Measurements from ENCODE around the gene SATL1. TPM values are rescaled to one million over a fixed set of nuclear protein-coding genes. Genes with fewer than 3 reads are reported as not detected.
"Not testable (repeated sequence)": the region's sequence is repeated elsewhere in the genome, so short reads cannot be mapped to it uniquely, and the experiment has no call there.

The SATL1 gene
- total RNA-seq, 2 experiments from 2014 or later, result not detected

- Mint-ChIP-seq H3K27ac (no peak overlapping the region), H3K27me3 (no peaks in the 10 kb centered on the region), H3K9me3 (ENCODE audit: low read depth) (no peaks in the 10 kb centered on the region), H3K36me3 (ENCODE audit: low read depth) (no peaks in the 10 kb centered on the region), H3K4me3 (no peak overlapping the region), H3K4me1 (no peaks in the 10 kb centered on the region)
- DNase-seq, result no peak
- intact Hi-C loops (cut with DNase I, micrococcal nuclease), result no loop called here
- ATAC-seq, result no peak
- ChIA-PET POLR2A (no interaction called here), CTCF (no interaction called here)
Measured at GRCh38 chrX:85107407-85107806, 136.2 kb downstream of the SATL1 start.

- DNase-seq (no peak), ATAC-seq (no peak)
- H3K4me3 Mint-ChIP-seq, result no peak overlapping the region
- no peaks in the 10 kb centered on the region for H3K27me3 Mint-ChIP-seq
- no peaks in the 10 kb centered on the region for H3K4me1 Mint-ChIP-seq
- H3K27ac Mint-ChIP-seq, result no peak overlapping the region
- H3K9me3 Mint-ChIP-seq (ENCODE audit: low read depth), result no peaks in the 10 kb centered on the region
- ChIA-PET POLR2A (no interaction called here), CTCF (interaction anchor here (1.0 kb wide), 1 partner anchor 41 kb away, joined by 3 read pairs; no protein-coding TSS in a partner anchor)
- H3K36me3 Mint-ChIP-seq (ENCODE audit: low read depth), result peaks cover 22% of the 10 kb centered on the region
- intact Hi-C loops (cut with DNase I, micrococcal nuclease), result loop anchor here in 1 of 2 experiments (5.0 kb wide), 1 partner anchor 453 kb away; no protein-coding TSS in a partner anchor
Measured at GRCh38 chrX:85089321-85089840, 154.2 kb downstream of the SATL1 start.

GRCh38 chrX:85084770-85085393, 158.7 kb downstream of the SATL1 start:
- no peaks in the 10 kb centered on the region for H3K9me3 Mint-ChIP-seq (ENCODE audit: low read depth)
- no peak overlapping the region for H3K4me3 Mint-ChIP-seq
- DNase-seq (peak; percentile 22), ATAC-seq (peak; percentile 44)
- H3K4me1 Mint-ChIP-seq, result no peaks in the 10 kb centered on the region
- H3K36me3 Mint-ChIP-seq (ENCODE audit: low read depth), result peaks cover 15% of the 10 kb centered on the region
- no peaks in the 10 kb centered on the region for H3K27me3 Mint-ChIP-seq
- intact Hi-C loops (cut with DNase I, micrococcal nuclease), result loop anchor here in 1 of 2 experiments (5.0 kb wide), 1 partner anchor 457 kb away; no protein-coding TSS in a partner anchor
- POLR2A ChIA-PET, result no interaction called here
- no peak overlapping the region for H3K27ac Mint-ChIP-seq
- CTCF ChIA-PET, result interaction anchor here (1.3 to 1.9 kb wide), 3 partner anchors 10 to 460 kb away, joined by 3 to 9 read pairs (median 4); no protein-coding TSS in a partner anchor

- CTCF ChIA-PET; DNase-seq; H3K27me3 Mint-ChIP-seq; ATAC-seq; intact Hi-C loops (cut with DNase I, micrococcal nuclease); H3K4me1 Mint-ChIP-seq; POLR2A ChIA-PET; H3K4me3 Mint-ChIP-seq; H3K27ac Mint-ChIP-seq; H3K9me3 Mint-ChIP-seq (ENCODE audit: low read depth): not testable (repeated sequence)
- H3K36me3 Mint-ChIP-seq (ENCODE audit: low read depth), result peaks cover 20% of the 10 kb centered on the region
Measured at GRCh38 chrX:85077247-85077646, 166.3 kb downstream of the SATL1 start.

GRCh38 chrX:85065512-85066198, 177.9 kb downstream of the SATL1 start:
- POLR2A ChIA-PET, result no interaction called here

GRCh38 chrX:85052636-85053343, 190.8 kb downstream of the SATL1 start:
- Mint-ChIP-seq H3K4me3 (no peak overlapping the region), H3K27ac (no peak overlapping the region), H3K36me3 (ENCODE audit: low read depth) (peaks cover 3% of the 10 kb centered on the region), H3K9me3 (ENCODE audit: low read depth) (no peaks in the 10 kb centered on the region), H3K27me3 (no peaks in the 10 kb centered on the region), H3K4me1 (peaks cover 4% of the 10 kb centered on the region)
- ATAC-seq (peak; percentile 78), DNase-seq (no peak)
- intact Hi-C loops (cut with DNase I, micrococcal nuclease), result loop anchor here in 1 of 2 experiments (2.0 to 5.0 kb wide), 3 partner anchors 50 to 1005 kb away; partner anchors contain the start of gene APOOL
- CTCF ChIA-PET, result interaction anchor here (1.0 kb wide), 1 partner anchor 8 kb away, joined by 3 read pairs; no protein-coding TSS in a partner anchor
- POLR2A ChIA-PET, result no interaction called here

More at GRCh38 chrX:85065512-85066198, 177.9 kb downstream of the SATL1 start:
- CTCF ChIA-PET, result no interaction called here
- ATAC-seq (no peak), DNase-seq (no peak)
- Mint-ChIP-seq H3K4me3 (no peak overlapping the region), H3K4me1 (no peaks in the 10 kb centered on the region), H3K27ac (no peak overlapping the region), H3K36me3 (ENCODE audit: low read depth) (peaks cover 22% of the 10 kb centered on the region), H3K9me3 (ENCODE audit: low read depth) (no peaks in the 10 kb centered on the region), H3K27me3 (no peaks in the 10 kb centered on the region)
- intact Hi-C loops (cut with DNase I, micrococcal nuclease), result no loop called here

GRCh38 chrX:85052205-85052604, 191.4 kb downstream of the SATL1 start:
- DNase-seq (no peak), ATAC-seq (peak; percentile 47)
- Mint-ChIP-seq H3K9me3 (ENCODE audit: low read depth) (no peaks in the 10 kb centered on the region), H3K27me3 (no peaks in the 10 kb centered on the region), H3K4me1 (peaks cover 4% of the 10 kb centered on the region), H3K36me3 (ENCODE audit: low read depth) (peaks cover 3% of the 10 kb centered on the region), H3K4me3 (no peak overlapping the region), H3K27ac (no peak overlapping the region)
- intact Hi-C loops (cut with DNase I, micrococcal nuclease), result loop anchor here in 1 of 2 experiments (2.0 to 5.0 kb wide), 3 partner anchors 50 to 1005 kb away; partner anchors contain the start of gene APOOL
- ChIA-PET CTCF (interaction anchor here (1.0 kb wide), 1 partner anchor 8 kb away, joined by 3 read pairs; no protein-coding TSS in a partner anchor), POLR2A (no interaction called here)

GRCh38 chrX:85051627-85052026, 192.0 kb downstream of the SATL1 start:
- Mint-ChIP-seq H3K27me3 (no peaks in the 10 kb centered on the region), H3K9me3 (ENCODE audit: low read depth) (no peaks in the 10 kb centered on the region), H3K4me1 (peaks cover 4% of the 10 kb centered on the region), H3K4me3 (no peak overlapping the region), H3K27ac (no peak overlapping the region), H3K36me3 (ENCODE audit: low read depth) (no peaks in the 10 kb centered on the region)
- no peak for ATAC-seq
- ChIA-PET POLR2A (no interaction called here), CTCF (no interaction called here)
- no peak for DNase-seq
- intact Hi-C loops (cut with DNase I, micrococcal nuclease), result loop anchor here in 1 of 2 experiments (2.0 to 5.0 kb wide), 3 partner anchors 49 to 1004 kb away; partner anchors contain the start of gene APOOL

Other genes starting within 250 kb of the SATL1 start
- 10 to 100 TPM; 18.3 to 22.3 TPM for gene APOOL, start 239.9 kb downstream of the SATL1 start, total RNA-seq
- 1 to 10 TPM in 1 of 2 experiments, under 1 TPM in 1; 0.90 to 1.0 TPM for gene ZNF711, start 212 bp upstream of the SATL1 start, total RNA-seq
- gene POF1B, start 135.9 kb upstream of the SATL1 start, total RNA-seq, result under 1 TPM in 1 of 2 experiments, not detected in 1; 0.05 TPM

All from activated CD4-positive, alpha-beta T cell treated with anti-CD3 and anti-CD28 coated beads for 36 hours (primary cell).